ENCODE data around the gene PIGQ.
A peak's percentile ranks its signal among the peaks of the same experiment; 100 is the strongest.
"Not testable (repeated sequence)": the region's sequence is repeated elsewhere in the genome, so short reads cannot be mapped to it uniquely, and the experiment has no call there.

The PIGQ gene

DNA sequence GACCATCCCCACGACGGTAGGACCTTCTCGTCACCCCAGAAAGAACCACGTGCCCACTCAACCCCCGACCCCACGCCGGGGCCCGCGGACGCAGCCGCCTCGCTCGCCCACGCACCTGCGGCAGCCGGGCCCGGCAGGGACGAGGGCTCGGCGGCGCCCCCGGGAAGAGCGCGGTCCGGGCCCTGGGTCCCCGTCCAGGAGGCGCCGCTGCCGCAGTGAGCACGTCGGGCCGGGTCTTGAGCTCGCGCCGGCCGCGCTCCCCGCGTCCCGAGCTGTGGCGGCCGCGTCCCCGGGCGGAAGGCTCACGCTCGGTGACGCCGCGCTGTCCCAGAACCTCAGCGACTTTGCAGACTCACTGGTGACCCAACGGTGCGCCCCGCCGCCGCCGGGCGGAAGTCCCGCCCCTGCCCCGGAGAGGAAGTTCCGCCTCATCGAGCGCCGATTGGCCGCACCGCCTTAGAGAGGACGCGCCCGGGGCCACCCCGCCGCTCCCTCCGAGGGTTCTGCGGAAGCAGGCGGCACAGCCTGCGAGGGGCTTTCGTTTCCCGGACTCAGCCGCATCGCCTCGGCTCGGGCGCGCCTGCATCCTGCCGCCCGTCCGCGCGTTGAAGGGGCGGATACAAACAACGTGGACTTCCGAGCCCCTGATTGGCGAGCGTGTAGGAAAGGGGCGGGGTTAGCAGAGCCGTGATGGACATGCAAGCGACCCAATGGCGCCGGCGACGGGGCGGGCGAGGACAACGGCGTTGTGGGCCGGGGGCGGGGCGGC is 19.3 kb downstream of the PIGQ start:
- DNase-seq, result peak; percentile 96

DNA sequence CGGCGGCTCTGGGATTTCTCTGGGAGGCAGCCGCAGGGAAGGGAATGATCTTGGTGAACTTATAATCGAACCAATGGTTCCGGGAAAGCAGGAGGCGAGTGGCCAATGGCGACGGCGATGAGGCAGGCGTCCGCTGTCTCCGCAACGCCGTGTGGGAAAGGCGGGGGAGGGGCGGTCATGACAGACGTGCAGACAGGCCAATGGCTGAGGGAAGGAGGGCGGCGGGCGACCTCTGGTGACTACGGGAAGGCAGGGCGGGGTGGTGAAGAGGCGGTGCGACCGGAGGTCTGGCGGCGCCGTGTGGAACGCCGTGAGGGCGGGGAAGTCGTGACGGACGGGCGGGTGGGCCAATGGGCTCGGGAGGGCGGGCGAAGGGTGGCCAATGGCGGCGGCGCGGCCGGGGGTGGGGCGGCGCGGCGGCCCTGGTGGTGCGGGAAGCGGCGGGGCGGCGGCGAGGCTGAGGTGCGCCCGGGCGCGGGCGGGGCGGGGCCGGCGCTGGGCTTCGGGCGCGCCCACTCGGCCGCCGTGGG is 20.0 kb downstream of the PIGQ start, which contains the start of gene RAB40C:
Gene RAB40C, plus strand, starts transcription at position 409 of the 530 bp plus-strand sequence. CDS start 226 bp downstream, outside the sequence.
- peak; percentile 99 for DNase-seq

DNA sequence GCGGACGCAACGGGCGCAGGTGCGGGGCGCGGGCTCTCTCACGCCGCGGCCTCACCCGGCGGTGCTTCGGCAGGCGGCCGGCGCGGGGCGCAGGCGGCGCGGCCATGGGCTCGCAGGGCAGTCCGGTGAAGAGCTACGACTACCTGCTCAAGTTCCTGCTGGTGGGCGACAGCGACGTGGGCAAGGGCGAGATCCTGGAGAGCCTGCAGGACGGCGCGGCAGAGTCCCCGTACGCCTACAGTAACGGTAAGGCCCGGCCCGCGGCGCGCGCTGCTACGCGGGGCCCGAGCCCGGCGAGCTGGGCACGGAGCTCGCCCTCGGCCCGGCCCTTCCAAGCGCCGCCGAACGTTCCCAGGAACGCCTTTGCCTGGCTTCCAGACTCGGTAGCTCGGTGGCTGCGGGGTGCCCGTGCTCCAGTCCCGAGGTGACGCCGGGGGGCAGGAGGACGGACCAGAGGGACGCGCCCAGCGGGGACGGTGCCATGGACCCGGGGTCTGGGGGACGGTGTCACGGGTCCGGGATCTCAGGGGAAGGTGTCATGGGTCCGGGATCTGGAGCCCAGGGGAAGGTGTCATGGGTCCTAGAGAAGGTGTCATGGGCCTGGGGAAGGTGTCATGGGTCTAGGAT is 20.5 kb downstream of the PIGQ start:
- no peak for DNase-seq

DNA sequence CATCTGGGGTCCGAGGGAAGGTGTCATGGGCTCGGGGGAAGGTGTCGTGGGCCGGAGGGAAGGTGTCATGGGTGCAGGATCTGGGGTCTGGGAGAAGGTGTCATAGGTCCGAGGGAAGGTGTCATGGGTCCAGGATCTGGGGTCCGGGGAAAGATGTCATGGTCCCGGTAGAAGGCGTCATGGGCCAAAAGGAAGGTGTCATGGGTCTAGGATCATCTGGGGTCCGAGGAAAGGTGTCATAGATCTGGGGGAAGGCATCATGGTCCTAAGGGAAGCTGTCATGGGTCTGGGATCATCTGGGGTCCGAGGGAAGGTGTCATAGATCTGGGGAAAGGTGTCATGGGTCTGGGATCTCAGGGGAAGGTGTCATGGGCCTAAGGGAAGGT is 21.0 kb downstream of the PIGQ start:
- no peak for DNase-seq

DNA sequence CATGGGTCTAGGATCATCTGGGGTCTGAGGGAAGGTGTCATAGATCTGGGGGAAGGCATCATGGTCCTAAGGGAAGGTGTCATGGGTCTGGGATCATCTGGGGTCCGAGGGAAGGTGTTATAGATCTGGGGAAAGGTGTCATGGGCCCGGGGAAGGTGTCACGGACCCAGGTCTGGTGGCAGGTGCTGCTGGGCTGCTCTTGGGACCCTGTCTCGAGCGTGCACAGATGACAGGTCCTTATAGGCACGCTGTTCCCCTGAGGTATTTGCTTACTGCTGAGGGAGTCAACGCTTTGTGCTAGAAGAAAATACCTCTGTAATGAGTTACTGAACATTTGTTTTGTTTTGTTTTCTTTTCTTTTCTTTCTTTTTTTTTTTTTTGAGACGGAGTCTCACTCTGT is 21.5 kb downstream of the PIGQ start:
- no peak for DNase-seq

DNA sequence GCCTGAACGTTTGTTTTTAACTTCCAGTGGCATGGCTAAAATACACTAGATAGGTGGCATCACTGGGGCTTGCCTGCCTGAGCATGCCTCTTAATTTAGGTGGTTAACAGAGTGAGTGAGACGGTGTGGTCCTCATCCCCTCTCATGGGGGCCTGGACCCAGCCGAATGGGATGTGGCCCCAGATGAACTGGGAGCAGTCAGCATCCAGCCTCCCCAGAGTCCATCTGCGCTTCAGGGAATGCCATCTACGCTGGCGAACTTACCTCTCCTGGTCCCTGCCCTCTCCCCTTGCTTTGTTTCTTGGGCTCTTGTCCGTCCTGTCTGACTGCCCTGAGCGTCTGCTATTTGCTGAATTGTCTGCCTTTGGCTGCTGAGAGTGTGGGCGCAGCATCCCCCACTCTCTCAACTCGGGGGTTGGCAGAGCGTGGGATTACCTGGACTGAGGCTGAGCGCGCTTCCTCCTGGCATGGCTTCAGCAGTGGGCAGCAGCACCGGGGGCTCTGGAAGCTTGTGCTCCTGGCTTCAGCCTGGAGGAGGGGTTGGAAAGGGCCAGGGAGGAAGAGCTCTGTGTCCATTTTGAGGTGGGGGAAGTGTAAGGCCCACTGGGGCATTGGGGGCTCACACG is 22.2 kb downstream of the PIGQ start:
- DNase-seq, result no peak

DNA sequence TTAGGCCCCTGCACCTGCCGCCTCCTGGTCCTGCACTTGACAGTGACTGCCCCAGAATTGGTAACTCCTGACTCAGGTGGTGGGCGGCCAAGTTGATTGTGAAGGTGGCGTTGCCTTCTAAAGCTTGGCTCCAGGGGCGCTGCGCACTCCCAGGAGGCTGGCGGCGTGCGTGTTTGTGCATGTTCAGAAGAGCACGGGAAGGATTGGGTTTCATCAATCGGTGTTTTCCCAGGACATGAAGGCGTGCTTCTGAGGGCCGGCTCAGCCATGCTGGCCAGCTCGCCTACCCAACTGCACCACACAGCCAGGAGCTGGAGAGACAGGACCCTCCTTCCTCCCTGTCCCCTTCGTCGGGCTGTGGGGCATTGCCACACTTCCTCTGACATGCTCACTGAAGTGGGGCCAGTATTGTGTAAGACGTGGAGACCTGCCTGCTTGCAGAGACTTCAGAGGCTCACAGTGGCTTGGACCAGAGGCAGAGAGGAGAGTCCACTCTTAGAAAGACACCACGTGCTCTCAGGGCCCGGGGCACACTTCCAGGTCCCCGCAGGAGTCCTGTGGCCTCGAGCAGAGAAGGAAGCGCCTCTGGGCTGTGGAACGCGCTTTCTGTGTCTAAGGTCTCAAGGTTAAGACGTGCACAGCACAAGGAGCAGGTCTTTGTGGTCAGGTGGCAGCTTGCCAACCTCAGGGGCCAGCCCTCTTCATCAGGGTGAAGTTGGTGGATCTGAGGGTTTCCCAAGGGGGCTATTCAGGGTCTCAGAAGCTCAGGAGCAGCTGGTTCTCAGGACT is 22.9 kb downstream of the PIGQ start:
- DNase-seq, result peak; percentile 25

DNA sequence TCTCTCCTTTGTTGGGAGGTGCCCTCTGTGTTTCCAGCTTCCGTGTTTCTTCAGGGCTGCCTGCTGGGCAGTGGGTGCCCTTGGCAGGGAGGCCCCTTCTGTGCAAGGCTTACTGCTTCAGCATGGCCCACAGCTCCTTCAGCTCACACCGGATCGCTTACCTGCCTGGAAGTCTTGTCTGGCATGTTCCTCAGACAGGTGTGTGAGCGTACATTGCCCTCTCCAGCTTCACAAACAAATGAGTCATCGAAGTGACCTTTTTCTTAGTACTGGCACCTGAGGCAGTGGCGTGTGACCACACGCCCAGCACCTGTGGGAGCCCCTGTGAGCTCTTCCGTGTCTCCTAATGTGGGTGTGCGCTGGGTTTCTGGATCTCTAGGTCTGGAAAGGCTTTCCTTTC is 23.6 kb downstream of the PIGQ start:
- DNase-seq, result no peak

DNA sequence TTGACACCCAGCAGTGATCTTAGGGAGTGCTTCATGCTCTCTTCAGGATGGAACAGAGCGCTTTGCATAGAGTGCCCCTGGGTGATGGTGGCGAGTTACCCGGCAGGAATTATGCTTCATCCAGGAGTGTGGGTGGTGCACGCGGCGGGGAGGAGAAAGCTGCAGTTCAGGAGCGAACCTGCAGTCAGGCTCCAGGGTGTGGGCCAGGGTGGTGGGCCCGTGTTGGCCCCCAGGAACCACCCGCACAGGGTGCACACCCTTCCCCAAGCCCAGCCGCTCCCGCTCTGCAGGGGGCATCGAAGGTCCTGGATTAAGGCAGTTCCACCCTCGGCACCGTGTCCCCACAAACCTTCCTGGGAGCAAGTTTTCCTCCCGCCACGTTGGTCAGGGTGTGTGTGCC is 24.0 kb downstream of the PIGQ start:
- no peak for DNase-seq

DNA sequence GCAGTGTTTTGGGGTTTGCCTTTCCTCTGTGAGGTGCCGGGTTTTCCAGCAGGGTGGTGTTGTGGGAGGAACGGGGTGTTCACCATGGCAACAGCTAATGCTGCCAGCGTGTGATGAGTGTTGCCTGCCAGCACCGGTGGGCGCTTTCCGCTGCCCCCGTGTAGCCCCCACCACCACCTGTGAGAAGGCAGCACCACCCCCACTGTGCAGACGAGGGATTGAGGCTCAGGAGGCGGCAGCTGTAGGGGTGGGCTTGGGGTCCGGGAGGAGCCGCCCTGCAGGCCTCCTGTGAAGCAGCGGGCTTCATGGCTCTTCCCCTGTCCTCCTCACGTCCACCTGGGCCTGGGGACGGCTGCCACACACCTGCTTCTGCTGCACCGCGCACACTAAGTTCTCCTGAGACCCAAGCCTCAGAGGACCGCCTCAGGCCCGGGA is 25.3 kb downstream of the PIGQ start:
- no peak for DNase-seq

DNA sequence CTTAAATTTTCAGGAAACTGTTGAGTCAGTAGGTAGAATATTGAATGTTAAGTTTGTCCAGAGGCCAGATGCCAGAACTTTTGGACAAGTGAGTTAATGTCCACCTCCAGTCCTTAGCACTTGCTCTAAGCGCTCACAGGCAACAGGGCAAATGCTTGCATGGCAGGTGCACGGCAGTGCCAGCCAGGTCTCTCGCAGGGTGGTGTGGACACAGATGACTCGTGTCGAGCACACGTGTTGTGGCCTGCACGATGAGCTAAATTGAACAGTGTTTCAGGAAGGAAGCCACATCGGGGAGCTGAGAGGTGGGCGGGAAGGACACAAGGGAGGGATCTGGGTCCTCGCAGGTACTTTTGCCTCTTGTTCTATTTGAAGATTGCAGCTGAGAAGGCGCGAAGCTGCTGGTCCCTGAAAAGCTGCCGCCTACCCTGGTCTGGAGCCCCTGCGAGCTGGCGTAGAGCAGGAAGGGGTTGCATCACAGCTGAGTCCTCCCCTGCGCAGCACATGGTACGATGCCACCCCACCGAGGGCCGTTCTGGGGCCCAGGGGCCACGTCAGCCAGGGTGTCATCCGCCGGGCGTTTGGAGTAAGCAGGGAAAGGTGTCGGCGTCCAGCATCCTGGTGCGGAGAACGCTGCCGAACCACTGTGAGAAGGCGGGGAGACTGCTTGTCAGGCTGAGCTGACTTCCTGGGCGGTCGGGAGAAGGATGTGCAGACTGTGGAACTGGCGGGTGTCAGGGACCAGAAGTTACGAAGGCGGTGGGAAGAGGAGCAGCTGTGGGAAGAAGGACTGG is 26.4 kb downstream of the PIGQ start:
- no peak for DNase-seq

DNA sequence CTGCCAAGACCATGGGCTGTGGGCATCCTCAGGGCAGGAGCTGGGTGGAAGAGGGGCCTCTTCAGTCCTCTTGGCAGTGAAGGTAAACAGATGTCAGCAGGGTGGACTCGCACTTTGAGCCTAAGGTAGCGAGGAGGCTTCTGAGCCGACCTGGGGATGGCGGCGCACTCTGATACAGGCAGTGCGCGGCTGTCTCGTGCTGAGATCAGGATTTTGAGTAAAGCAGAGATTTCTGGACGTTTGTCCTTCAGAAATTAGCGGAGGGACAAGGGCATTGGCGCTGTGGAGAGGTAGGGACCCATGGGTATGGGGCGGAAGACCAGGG is 26.9 kb downstream of the PIGQ start:
- DNase-seq, result no peak

DNA sequence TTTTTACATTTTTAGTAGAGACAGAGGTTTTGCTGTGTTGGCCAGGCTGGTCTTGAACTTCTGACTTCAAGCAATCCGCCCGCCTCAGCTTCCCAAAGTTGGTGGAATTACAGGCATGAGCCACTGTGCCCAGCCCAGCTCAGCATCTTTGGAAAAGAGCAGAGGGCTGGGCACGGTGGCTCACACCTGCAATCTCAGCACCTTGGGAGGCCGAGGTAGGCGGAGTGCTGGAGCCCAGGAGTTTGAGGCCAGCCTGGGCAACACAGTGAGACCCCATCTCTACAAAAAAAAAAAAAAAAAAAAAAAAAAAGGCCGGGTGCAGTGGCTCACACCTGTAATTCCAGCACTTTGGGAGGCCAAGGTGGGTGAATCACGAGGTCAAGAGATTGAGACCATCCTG is 27.9 kb downstream of the PIGQ start:
- not testable (repeated sequence) for DNase-seq

DNA sequence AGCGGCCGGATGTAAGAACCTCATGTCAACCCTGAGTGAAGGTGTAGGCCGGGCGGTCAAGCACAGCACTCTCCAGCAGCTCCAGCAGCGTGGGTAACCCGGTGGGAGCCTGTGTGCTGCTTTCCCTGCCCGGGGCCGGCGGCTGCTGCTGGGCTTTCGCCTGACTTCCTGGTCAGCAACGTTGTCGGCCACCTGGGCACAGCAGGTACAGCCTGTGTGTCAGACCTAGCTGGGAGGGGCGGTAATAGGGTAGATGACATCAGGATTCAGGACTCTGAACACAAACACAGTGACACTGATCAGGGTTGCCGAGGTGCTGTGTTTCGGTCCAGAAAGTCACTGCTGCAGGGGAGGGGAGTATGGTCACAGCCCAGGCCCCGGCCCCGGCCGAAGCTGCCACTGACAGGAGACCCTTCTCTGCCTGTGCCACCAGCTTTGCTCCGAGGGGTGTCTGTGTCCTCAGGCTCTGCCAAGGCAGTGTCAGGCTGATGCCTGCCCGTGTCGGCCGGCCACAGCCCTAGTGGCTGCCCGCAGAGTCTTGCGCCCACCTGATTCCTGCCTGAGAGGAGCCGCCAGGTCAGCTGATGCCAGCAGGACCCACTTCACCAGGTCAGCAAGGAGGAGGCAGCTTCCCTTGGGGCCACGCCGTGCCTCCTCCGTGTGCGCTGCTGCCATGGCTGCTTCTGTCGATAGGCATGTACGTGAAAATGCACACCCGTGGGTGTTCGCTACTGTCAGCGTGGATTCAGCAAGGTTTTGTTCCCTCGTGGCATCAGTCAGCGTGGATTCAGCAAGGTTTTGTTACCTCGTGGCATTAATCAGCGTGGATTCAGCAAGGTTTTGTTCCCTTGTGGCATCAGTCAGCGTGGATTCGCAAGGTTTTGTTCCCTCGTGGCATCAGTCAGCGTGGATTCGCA is 29.3 kb downstream of the PIGQ start:
- DNase-seq, result no peak

DNA sequence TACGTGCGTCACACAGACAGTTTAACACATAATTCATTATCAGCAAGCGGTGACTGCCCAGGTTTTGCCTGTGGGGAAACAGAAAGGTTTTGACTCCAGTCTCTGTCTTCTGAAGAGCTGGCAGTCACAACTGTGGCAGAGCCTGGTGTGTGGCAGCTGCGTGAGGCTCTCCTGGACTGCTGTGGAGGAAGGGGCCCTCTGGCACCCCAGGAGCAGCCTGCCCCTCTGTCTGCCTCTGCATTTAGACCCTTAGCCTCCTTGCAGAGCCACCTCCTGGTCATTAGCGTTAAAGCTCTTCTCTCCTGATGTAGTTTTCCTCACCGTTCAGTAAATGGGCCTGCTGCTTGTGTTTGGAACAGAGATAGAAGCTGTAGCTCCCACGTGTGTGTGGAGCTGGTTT is 31.0 kb downstream of the PIGQ start:
- DNase-seq, result no peak

DNA sequence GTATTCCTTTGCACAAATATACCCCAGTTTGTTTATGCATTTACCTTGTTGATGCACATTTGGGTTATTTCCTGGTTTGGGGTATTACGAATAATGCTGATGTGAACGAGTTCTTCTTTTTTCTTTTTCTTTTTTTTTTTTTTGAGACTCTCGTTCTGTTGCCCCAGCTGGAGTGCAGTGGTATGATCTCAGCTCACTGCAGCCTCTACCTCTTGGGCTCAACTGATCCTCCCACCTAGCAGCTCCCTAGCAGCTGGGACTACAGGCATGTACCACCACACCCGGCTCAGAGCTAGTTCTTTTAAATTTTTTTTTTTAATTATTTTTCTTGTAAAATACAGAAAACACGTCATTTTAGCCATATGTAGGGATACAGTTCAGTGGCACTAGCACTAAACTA is 34.2 kb downstream of the PIGQ start:
- no peak for DNase-seq

DNA sequence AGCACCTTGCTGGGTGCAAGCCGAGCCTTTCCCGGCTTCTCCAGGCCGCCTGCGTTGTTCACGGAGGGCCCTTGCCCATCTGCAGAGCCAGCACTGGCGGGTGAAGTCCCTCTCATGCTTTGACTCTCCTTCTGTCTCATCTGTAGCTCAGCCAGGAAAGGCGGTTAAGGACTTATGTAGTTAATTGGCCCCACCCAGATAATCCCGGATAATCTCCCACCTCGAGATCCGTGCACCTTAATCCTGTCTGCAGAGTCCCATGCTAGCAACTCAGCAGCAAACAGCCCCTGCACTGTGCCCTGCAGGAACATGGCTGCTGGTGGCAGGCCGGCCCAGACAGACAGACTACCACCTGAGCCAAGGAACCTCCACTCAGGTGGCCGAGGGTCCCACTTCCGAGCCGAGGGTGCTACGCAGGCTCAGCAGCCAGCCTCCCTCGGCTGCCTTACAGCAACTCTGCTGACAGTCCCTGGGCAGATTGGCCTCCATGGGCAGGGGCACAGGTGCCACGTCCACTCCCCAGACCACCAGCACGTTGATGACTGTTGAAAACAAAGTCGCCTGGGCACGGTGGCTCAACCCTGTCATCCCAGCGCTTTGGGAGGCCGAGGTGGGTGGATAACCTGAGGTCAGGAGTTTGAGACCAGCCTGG is 37.0 kb downstream of the PIGQ start:
- no peak for DNase-seq

DNA sequence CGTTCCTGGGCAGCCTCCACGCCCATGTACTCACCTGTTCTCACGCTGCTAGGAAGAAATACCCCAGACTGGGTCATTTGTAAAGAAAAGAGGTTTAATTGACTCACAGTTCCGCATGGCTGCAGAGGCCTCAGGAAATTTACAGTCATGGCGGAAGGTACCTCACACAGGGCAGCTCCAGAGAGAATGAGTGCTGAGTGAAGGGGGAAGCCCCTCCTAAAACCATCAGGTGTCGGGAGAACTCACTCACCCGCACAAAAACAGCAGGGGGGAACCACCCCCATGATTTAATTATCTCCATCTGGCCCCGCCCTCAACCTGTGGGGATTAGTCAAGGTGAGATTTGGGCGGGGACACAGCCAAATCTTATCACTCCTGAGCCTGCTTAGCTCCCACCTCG is 38.3 kb downstream of the PIGQ start:
- DNase-seq, result no peak

DNA sequence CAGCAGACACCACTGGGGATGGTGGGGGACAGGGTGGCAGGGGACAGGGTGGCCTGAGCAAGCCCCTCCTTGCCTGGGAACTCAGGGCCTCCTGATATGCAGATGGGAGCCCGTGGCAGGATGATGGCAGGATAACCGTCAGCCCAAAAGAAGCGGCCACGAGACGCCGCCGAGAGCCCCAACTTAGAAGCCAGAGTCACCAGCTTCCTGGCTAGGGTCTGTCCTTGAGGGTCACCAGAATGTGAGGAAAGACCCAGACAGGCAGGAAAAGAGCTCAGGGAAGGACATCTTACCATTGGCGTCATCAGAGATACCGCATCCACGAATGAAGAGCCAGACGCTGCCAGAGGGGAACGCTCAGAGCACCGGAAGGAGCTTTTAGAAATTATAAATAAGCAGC is 39.5 kb downstream of the PIGQ start:
- DNase-seq, result no peak

DNA sequence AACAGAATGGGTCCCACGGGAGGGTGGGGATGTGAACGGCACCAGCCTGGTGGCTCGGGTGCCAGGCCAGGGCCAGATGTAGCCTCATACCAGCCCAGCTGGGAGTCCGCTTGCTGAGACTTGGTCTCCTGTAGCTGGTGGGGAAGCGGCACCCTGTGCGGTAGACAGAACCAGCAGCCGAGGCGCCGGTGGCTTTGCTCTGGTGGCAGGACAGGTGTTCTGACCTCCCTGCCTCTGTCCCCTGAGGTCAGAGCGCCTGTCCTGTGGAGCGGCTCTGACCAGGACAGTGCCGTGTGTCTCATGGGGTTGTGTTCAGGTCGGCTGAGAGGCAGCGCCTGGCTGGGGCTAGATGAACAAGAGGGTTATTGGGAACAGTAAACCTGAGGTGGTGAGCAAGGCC is 40.2 kb downstream of the PIGQ start:
- no peak for DNase-seq

Measured in CD4-positive, alpha-beta T cell treated with Interferon gamma for 1 hour (primary cell).